ENCODE data around the gene DIS3L. TPM values are rescaled to one million over a fixed set of nuclear protein-coding genes. Genes with fewer than 3 reads are reported as not detected.
A peak's percentile ranks its signal among the peaks of the same experiment; 100 is the strongest.

DIS3L gene
- total RNA-seq, 2 donors from 2014 or later = 19.4 to 35.0 TPM

DNA sequence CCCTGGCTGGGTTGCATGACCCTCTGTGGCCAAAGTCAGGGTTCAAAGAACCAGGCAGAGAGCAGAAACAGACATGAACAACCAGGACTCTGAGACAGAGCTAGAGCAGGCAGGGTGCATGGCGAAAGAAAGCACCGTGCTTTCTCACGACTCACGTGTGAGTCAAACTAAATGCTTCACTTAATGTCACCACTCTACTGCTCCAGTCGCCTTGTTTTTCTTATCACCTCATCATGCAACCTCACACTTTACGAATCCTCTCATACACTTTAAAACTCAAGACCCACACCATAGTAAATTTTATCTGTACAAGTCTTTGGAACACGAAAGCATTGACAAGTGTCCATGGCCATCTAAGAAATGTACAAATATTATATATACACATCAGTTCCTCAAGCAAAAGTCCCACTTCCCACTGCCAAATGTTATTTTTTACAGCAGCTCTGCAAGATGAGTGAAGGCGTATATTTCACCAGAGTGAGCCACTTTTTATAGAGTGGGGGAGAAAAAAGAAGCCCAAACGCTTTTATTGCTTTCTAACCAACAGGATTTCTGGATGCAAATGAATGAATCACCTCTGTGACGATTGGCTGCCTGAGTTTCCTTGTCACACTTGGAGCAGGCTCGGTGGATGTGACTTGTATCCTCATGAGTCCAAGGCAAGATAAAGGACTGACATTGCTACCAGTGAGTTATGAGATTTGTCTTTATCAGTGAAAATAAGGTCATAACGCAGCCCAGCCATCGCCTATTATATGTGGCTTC lies 23.9 kb upstream of the DIS3L start:
- peak; percentile 78 for TF ChIP-seq POLR2AphosphoS5 (IDR thresholded peaks at IDR 0.05)
- TF ChIP-seq, protein P1, sequence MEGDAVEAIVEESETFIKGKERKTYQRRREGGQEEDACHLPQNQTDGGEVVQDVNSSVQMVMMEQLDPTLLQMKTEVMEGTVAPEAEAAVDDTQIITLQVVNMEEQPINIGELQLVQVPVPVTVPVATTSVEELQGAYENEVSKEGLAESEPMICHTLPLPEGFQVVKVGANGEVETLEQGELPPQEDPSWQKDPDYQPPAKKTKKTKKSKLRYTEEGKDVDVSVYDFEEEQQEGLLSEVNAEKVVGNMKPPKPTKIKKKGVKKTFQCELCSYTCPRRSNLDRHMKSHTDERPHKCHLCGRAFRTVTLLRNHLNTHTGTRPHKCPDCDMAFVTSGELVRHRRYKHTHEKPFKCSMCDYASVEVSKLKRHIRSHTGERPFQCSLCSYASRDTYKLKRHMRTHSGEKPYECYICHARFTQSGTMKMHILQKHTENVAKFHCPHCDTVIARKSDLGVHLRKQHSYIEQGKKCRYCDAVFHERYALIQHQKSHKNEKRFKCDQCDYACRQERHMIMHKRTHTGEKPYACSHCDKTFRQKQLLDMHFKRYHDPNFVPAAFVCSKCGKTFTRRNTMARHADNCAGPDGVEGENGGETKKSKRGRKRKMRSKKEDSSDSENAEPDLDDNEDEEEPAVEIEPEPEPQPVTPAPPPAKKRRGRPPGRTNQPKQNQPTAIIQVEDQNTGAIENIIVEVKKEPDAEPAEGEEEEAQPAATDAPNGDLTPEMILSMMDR (IDR thresholded peaks at IDR 0.05) = no peak
- TF ChIP-seq POLR2A (IDR thresholded peaks at IDR 0.05) = no peak
- no peaks in the 10 kb centered on the region for H3K4me1 ChIP-seq (replicated peaks)
- no peaks in the 10 kb centered on the region for H3K27me3 ChIP-seq (replicated peaks; ENCODE audit: insufficient read depth)
- H3K27ac ChIP-seq = no peak overlapping the region
- intact Hi-C loops (cut with DNase I) = no loop called here
- no peaks in the 10 kb centered on the region for H3K36me3 ChIP-seq
- 20% methylated on average over 13 of the region's 13 CpGs for WGBS
- H3K4me3 ChIP-seq = no peak overlapping the region
- H3K9me3 ChIP-seq = no peaks in the 10 kb centered on the region
- peak; percentile 64 for DNase-seq (ENCODE audit: low spot score)

DNA sequence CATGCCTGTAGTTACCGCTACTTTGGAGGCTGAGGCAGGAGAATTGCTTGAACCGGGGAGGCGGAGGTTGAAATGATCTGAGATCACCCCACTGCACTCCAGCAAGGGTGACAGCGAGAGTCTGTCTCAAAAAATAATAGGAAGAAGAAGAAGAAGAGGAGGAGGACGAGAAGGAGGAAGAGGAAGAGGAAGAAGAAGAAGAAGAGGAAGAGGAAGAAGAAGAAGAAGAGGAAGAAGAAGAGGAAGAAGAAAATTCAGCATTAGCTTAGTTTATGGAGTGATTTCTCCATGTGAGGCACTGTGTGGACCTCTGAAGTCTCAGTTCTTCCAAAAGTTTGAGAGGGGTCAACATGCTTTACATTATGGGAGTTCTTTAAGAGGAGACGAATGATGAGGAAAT lies 22.4 kb upstream of the DIS3L start:
- intact Hi-C loops (cut with DNase I) = no loop called here
- Histone ChIP-seq H3K9me3 (no peaks in the 10 kb centered on the region), H3K4me3 (no peak overlapping the region), H3K36me3 (no peaks in the 10 kb centered on the region), H3K4me1 (replicated peaks) (no peaks in the 10 kb centered on the region), H3K27ac (no peak overlapping the region), H3K27me3 (replicated peaks; ENCODE audit: insufficient read depth) (no peaks in the 10 kb centered on the region)
- WGBS = 79% methylated on average over 6 of the region's 6 CpGs
- DNase-seq (ENCODE audit: low spot score) = no peak
- TF ChIP-seq POLR2A (IDR thresholded peaks at IDR 0.05) = no peak
- TF ChIP-seq POLR2AphosphoS5 (IDR thresholded peaks at IDR 0.05) = no peak
- TF ChIP-seq, protein P1 (IDR thresholded peaks at IDR 0.05) = no peak

DNA sequence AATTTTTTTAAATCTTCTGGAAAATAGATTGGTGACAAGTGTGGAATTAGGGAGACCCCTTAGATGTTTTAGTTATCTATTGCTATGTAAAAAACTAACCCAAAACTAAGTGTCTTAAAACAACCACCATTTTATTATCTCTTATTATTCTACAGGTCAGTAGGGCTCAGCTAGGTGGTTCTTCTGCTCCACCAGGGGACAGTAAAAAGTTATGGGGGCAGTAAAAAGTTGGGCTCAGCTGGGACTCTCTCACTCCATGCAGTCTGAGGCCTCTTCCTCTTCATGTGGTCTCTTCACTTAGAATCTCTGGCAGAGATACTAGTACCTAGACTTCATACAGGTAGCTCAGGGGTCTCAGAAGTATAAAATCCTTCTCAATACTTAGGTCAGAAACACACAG lies 18.0 kb upstream of the DIS3L start:
- Histone ChIP-seq H3K27me3 (replicated peaks; ENCODE audit: insufficient read depth) (no peaks in the 10 kb centered on the region), H3K27ac (no peak overlapping the region), H3K4me3 (no peak overlapping the region), H3K9me3 (no peaks in the 10 kb centered on the region), H3K4me1 (replicated peaks) (no peaks in the 10 kb centered on the region), H3K36me3 (no peaks in the 10 kb centered on the region)
- TF ChIP-seq POLR2A (IDR thresholded peaks at IDR 0.05) = no peak
- no peak for TF ChIP-seq POLR2AphosphoS5 (IDR thresholded peaks at IDR 0.05)
- TF ChIP-seq, protein P1 (IDR thresholded peaks at IDR 0.05) = no peak
- intact Hi-C loops (cut with DNase I) = no loop called here
- DNase-seq (ENCODE audit: low spot score) = no peak

GRCh38 chr15:66276546-66276945 lies 16.8 kb upstream of the DIS3L start:
- intact Hi-C loops (cut with DNase I) = no loop called here
- no peaks in the 10 kb centered on the region for H3K36me3 ChIP-seq
- no peak overlapping the region for H3K4me3 ChIP-seq
- no peaks in the 10 kb centered on the region for H3K27me3 ChIP-seq (replicated peaks; ENCODE audit: insufficient read depth)
- no peaks in the 10 kb centered on the region for H3K4me1 ChIP-seq (replicated peaks)
- DNase-seq (ENCODE audit: low spot score) = no peak
- WGBS = 84% methylated on average over 3 of the region's 3 CpGs
- no peak overlapping the region for H3K27ac ChIP-seq
- no peak for TF ChIP-seq POLR2AphosphoS5 (IDR thresholded peaks at IDR 0.05)
- TF ChIP-seq POLR2A (IDR thresholded peaks at IDR 0.05) = no peak
- TF ChIP-seq, protein P1 (IDR thresholded peaks at IDR 0.05) = no peak
- no peaks in the 10 kb centered on the region for H3K9me3 ChIP-seq

- no peak overlapping the region for H3K27ac ChIP-seq
- no peaks in the 10 kb centered on the region for H3K27me3 ChIP-seq (replicated peaks; ENCODE audit: insufficient read depth)
- DNase-seq (ENCODE audit: low spot score) = no peak
- H3K36me3 ChIP-seq = no peaks in the 10 kb centered on the region
- TF ChIP-seq POLR2AphosphoS5 (IDR thresholded peaks at IDR 0.05) = no peak
- no peak for TF ChIP-seq POLR2A (IDR thresholded peaks at IDR 0.05)
- TF ChIP-seq, protein P1 (IDR thresholded peaks at IDR 0.05) = no peak
- intact Hi-C loops (cut with DNase I) = no loop called here
- H3K9me3 ChIP-seq = no peaks in the 10 kb centered on the region
- H3K4me1 ChIP-seq (replicated peaks) = no peaks in the 10 kb centered on the region
- WGBS = 75% methylated on average over 6 of the region's 6 CpGs
- no peak overlapping the region for H3K4me3 ChIP-seq
These were observed 15.3 kb upstream of the DIS3L start for GRCh38 chr15:66278056-66278455.
